HG02938 (cell line): ENCODE measurements around the gene CNKSR1.
A peak's percentile ranks its signal among the peaks of the same experiment; 100 is the strongest.

Experiments used
- ATAC-seq: cut with Tn5 transposase; IDR thresholded peaks from one replicate; pipeline ENCODE4 v1.9.1; 2021; ENCODE audit warnings: mild to moderate bottlenecking, moderate library complexity; ENCODE audit not compliant: unreplicated experiment

CNKSR1 gene

DNA sequence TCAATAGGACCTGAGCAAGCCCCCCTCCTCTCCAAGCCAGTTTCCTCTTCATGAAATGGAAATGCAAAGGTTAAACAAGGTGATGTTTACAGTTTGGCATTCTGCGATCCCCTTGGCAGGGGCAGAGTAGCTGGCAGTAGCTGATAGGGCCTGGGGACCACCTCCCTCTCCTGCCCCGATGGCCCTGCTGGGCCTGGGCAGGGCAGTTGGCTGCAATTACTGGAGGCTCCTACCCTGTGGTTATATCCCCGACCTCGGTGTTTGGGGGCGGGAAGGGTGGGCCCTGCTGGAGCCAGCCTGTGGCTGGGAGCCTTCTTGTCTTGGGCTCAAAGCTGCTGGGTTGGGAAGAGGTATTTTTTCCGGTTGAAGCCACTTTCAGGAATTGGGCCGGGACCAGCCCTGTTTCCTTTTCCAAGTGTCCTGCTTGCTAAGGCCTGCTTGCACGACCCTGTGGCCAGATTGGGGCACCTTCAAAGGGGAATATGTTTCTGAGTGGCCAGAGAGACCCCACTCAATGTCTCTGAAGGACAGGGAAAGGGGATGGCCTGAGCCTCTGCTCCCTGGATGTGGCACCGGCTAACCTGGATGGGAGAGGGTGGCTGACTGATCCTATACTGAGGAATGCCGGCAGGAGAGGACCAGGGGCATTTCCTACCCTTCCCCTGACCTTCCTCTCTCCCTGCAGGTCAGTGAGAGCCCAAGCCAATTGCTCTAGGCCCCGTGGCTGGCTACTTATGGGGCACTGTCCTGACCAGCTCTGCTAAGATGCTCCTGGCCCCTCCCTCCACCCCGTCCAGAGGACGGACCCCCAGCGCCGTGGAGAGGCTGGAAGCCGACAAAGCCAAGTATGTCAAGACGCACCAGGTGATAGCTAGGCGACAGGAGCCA is 16.5 kb upstream of the CNKSR1 start:
- ATAC-seq: no peak

DNA sequence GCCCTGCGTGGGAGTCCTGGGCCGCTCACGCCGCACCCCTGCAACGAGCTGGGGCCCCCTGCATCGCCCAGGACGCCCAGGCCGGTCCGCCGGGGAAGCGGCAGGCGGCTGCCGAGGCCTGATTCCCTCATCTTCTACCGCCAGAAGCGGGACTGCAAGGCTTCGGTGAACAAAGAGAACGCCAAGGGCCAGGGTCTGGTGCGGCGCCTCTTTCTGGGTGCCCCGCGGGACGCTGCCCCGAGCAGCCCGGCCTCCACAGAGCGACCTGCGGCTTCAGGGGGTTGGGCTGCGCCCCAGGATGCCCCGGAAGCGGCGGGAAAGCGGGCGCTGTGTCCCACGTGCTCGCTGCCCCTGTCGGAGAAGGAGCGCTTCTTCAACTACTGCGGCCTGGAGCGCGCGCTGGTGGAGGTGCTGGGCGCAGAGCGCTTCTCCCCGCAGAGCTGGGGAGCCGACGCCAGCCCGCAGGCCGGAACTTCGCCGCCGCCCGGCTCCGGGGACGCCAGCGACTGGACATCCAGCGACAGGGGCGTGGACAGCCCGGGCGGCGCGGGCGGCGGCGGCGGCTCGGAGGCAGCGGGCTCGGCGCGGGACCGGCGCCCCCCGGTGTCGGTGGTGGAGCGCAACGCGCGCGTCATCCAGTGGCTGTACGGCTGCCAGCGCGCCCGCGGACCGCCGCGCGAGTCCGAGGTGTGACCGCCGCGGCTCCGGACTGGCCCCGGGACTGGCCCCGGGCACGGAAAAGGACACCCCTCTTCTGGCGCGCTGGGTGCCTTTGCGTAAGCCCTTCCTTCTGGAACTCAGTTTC is 15.7 kb upstream of the CNKSR1 start:
- no peak for ATAC-seq

DNA sequence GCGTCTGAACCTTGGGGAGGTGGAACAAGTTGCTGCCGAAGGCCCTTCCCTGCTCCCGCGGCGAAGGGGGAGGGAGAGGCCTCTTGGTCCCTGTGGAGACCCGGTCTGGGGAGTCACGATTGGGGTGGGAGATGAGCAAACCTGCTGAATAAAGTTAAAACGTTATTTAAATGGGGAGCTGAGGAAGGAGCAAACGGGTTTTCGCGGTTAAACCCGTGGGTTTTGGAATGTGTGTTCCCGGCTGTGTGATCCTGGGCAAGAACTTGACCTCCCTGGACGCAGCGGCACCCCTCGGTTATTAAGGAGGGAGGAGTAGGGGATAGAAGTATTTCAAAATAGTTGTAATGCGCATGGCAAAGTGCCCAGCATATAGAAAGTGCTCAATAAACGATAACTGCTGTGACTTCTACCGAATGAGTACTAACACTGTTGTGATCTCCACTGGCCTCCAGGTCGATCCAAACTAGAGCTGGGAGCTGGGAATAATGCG is 15.0 kb upstream of the CNKSR1 start:
- no peak for ATAC-seq

DNA sequence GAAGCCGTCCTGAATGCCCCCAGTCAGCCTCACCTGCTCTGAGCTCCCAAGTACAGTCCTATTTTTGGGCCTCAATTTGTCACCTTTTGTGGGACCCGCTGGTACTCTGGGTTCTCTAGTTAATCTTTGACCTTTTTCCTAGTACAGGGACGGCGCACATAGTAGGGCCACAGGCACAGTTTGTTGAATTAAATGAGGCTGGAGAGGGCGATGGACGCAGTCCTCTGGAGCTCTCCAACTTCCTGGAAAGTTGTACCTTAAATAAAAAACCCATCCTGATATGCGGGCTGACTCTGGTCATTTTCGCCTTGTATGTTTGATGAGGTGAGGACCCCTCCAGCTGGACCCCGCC is 13.6 kb upstream of the CNKSR1 start:
- no peak for ATAC-seq

DNA sequence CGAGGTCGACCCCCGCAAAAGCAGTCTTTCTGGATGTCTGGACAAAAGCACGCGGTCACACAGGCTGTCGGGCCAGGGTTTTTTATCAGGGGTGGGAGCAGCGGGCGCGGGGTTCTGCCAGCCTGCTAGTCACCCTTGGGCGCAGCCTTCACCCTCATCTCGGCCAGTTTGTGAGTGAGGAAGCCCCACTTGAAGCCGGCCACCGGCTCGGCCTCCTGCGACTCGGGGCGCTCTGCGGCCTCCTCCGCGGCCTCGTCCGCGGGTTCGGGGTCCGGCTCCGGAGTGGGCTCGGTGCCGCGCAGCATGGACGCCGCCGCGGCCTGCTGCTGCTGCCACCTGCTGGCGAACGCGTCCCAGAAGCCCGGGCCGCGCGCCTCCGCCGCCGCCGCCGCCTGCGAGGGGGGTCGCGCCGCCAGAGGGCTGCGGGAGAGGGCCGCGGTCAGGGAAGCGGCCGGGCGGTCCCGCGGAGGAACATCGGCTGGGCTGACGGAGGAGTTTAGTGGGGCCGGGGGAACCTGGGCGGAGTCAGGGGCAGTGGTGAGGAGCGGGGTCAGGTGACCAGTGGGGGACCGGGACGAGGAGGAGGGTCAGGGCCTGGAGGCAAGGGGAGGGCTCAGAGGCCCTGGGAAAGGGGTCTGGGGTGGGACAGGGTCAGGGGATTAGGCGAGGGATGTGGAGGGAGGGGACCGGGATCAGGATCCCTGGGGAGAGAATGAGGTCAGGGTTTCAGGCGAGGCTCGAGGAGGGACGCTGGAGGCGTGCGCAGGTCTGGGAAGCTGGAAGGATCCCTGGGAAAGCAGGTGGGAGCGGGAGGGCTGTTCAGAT is 13.0 kb upstream of the CNKSR1 start:
- no peak for ATAC-seq

DNA sequence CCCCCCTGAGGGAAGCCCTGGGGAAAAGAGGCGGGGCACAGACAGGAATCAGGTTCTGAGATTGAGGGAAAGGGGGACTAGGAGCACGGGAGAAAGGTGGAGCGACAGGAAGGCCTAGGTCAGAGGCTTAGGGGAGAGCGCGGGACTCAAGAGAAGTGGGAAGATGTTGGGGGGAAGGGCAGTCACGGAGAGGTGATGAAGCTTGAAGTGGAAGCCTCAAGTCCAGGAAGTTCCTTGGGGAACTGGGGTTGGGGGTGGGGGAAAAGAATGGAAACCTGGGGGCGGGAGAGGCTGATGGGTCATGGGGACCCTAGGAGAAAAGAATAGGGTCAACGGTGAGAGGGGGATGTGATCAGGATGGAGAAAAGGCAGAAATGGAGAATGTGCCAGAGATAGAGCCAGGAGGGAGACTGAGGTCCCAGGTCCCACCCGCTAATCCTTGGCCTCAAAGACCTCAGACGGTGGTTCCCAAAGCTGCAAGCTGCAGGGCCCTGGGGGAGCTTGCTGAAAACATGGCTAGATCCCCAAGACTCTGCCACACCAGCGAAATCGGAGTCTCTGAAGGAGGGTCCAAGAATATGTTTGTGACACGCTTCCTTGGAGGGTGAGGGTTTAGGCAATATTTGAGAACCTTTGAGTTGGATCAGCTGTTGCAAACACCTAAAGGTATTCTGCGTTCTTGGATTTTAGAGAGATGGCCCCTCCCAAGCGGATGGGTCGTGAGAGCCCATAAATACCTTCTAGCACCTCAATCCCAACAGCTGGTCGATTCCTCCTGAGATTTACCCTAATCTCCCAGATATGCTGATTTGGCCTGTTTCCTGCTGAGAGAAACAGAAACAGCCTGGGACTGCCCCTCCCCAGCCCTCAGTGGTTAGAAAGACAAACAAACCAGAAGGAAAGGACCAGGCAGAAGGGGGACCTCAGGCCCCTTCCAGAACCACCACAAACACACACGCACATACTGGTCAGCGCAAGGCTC is 12.1 kb upstream of the CNKSR1 start:
- ATAC-seq: no peak

DNA sequence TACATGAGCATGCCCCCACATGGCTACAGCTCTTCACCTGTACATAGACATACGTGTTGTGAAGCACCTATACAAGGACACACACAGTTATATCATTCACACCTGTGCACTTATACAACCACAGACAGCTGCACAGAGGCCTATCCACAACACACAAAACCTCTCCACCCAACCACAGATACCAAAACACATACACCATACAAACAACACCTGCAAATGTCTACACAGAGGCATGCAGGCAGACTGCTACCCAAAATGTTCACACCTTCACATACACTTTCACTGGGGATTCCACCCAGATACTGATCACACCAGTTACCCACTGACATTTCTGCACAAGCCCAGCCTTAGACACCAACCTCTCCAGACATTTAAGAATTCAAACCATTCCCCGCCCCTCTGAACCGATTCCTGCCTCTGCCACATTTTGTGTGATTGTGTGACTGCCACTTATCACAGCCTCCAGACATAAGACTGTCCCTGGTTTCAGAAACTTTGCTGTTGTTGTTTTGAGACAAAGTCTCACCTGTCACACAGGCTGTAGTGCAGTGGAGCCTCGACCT is 10.5 kb upstream of the CNKSR1 start:
- ATAC-seq: no peak

DNA sequence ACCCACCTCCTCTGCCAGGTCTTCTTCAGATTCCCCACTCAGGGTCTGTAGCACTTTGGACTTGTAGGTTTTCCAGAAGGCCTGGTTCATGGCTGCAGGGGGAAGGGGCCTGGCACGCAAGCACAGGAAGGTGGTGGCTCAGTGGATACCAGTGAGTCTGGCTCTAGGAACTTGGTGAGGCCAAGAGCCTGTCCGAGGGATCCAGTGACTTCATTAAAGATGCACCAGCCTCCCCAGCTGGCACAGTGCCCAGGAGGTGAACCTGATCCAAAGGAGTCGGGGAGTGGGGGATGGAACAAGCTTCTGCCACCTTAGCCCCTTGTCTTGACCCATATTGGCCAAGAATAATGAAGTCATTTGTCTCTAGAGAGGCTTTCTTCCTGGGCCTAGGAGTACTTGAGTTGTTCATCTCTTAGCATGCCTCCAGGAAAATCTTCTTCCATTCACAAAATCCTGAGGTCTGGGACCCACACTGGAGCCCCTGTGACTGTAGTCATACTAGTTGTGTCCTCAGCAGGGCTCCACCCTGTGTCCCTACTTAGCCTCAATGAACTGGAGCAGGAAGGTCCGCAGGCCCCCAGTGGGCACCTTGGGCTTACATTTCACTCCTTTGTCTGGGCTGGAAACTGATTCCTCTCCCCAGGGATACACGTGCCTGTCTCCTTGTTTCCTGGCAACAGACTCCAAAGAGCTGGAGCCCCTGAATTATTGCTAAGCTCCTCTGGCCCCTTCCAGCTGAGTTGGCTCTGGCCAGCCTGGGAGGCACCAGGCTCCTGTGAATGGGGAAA is 8.7 kb upstream of the CNKSR1 start, which contains the start of gene C1orf232:
C1orf232 (minus strand) TSS at position 554 of the 788 bp plus-strand sequence; CDS start at position 90, 464 bp downstream.
- ATAC-seq: no peak

DNA sequence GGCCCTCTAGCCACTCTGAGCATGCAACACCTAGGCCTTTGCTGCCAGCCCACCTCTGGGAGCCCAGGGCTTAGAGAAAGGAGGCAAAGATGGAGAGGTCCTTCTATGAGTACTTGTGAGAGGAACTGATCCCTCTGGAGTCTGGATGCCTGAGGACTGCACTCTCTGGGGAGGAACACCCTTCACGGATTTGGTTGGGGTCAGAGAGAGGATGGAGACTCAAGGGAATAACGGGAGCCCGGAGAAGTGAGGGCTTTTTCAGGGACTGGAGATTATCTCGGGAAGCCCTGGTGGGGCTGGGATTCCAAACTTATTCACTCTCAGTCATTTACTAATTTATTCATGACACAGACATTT is 8.1 kb upstream of the CNKSR1 start:
- ATAC-seq: no peak

DNA sequence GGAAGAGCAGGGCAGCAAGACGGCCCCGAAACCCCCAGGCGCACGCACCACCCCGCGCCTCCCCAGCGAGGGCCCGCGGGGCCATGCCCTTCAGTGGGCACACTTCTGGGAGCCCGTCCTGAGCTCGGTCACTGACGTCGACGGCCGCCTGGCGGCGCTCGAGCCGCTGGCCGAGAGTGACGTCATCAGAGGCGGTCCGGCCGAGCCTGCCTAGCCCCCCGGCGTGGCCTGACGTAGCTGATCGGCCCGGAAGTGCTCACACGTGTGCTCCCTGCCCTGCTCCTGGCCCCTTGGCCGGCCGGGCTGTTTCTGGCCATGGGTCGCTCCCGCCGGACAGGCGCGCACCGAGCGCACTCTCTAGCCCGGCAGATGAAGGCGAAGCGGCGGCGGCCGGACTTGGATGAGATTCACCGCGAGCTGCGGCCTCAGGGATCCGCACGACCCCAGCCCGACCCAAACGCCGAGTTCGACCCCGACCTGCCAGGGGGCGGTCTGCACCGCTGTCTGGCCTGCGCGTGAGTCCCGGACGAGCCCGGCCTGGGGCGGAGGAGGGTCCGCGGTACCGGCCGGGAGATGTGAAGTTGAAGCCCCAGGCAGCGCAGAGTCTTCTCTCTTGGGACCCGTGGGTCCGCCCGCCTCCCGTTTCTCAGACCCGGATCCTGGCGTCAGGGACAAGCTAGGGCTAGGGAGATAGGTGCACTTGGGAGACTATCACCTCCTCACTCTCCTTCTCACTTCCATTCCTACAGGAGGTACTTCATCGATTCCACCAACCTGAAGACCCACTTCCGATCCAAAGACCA is 7.4 kb upstream of the CNKSR1 start, which contains the start of gene ZNF593:
ZNF593 (plus strand) TSS at position 240 of the 803 bp plus-strand sequence; CDS start at position 316, 76 bp downstream.
- ATAC-seq: peak; percentile 77

DNA sequence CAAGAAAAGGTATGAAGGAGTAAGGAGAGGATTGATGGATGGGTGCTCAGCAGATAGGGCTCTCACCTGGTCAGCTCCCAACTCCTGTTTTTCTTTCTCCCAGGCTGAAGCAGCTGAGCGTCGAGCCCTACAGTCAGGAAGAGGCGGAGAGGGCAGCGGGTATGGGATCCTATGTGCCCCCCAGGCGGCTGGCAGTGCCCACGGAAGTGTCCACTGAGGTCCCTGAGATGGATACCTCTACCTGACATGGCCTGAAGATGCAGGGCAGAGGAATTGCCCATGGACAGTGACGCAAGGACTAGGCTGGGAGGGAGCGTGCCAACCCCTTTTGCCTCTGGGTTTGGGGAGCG is 6.8 kb upstream of the CNKSR1 start:
- ATAC-seq: no peak

DNA sequence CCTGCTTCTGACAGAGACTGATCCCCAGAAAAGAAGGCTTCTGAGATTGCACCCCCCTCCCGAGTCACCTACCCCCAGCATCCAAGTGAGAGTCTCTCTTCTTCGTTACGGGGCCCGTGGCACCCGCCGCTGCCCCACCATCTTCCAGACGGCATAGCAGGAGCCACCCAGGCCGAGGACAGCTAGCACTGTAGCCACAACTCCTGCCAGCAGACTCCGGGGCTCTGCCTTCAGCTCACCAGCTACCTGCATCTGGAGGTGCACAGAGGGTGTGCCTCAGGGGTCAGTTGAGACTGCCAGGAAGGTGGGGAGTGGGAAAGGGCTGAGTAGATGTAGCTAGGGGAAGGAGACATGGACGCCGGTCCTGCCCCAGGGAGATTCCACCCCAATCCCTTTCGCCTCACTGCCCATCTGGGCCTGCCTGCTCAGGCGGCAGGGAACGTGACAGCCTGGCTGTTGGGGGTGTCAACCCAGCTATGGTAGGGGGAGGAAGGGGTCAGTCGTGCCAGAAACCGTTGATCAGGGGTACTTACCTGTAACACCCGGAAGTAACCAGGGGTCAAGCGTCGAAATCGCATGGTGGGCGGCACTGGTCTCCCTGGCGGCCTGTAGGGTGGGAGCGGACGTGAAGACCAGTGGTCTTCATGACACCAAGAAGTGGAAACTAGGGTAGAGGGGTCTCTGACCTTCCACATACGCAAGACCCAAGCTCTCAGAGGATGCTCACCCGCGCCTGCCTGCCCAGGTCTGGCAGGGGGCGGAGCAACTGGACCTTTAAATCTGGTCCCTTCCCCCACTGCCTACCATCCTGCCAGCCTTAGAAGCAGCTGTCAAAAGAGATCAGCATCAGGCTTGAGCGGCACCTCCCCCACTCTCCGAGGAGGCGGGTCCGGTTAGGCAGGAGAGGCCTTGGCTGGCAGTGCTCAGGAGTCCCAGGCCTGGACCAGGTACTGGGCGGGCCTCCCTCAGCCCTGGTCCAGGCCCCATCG is 5.9 kb upstream of the CNKSR1 start, which contains the start of gene ZNF593OS:
ZNF593OS (minus strand) TSS at position 749 of the 989 bp plus-strand sequence; CDS start at position 578, 171 bp downstream.
- no peak for ATAC-seq

DNA sequence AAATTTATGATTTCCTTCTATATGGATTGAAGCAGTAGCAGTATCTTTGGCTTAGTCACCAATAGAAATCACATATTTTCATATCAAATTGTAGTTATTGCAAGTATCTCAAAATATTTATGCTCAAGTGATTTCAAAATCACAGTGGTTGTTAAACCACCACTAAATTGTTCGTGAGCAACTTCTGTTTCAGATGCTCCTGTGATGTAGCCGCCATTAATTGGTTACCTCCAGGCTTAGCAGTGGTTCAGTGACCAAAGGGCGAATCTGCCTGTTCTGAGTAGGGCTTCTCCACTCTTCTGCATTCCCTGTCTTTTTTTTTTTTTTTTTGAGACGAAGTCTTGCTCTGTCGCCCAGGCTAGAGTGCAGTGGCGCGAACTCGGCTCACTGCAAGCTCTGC is 1.9 kb upstream of the CNKSR1 start:
- no peak for ATAC-seq

DNA sequence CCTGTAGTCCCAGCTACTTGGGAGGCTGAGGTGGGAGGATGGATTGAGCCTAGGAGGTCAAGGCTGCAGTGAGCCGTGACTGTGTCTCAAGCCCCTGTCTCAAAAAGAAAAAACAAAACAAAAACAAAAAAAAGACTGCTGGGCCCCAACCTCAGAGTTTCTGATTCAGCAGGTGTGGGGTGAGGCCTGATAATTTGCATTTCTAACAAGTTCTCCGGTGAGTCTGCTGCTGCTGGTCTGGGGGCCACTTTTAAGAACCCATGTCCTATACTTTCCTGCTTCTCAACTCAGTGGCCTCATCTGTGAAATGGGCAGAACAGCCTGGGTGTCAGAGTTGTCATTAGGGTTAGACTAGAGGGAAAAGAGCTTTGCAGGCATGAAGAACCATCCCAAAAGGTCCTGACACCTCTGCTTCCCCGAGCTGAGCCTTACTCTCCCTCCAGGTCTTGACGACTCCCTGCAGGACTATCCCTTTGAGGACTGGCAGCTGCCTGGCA is 2.8 kb downstream of the CNKSR1 start:
- ATAC-seq: no peak

DNA sequence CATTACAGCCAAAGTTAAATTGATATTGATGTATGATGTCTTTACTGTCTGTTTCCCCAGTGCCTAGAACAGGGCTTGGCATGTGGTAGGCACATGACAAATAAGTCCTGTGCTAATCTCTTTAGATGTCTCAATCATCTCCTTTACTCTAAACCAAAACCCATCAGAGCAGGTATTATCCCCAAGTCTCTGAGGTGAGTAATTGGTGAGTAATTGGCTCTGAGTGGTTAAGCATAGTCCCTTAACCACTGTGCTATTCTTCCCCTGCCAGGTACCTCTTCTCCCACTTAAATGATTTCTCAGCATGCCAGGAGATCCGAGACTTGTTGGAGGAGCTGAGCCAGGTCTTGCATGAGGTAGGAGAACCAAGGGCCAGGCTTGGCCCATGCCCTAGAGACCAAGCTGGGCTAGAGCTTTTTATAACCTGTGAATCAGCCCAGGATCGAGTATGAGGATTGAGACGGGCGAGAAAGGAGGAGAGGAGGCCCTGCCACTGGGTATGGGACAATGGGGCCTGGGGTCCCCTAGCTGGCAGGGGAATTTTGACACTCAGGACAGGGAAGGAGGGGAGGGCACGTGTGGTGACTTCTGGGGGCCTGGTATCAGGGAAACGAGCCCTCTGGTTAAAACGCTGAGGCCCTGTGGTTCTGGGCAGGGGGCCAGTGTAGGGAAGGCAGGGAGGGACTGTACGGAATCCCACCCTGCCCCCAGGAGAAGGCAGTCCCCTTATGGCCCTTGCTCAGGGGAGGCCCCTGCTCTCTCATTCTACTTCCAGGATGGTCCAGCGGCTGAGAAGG is 4.5 kb downstream of the CNKSR1 start:
- no peak for ATAC-seq

DNA sequence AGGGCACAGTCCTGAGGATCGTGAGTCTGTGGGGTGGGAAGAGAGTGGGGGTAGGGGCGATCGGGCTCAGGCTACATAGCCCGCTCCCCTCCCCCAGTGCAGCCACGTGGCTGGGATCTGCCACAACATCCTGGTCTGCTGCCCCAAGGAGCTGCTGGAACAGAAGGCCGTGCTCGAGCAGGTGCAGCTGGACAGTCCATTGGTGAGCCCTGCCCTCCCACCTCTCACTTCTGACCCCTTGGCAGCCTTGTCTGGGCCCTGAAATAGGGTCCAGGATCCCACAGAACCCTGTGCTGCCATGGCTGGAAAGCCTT is 5.0 kb downstream of the CNKSR1 start:
- ATAC-seq: no peak
